Loucy (cell line): ENCODE results near the gene DRGX.

ENCODE experiments used
- H2AFZ ChIP-seq: fragments of 200-600 bp; sonication (generic); 2 replicates; pipeline ENCODE4 v1.6.0; 2016; ENCODE audit warnings: antibody characterized with exemption, mild to moderate bottlenecking, low read length, moderate library complexity
- H3F3A ChIP-seq: fragments of 200-600 bp; 2 replicates; pipeline ENCODE4 v1.6.0; 2016; ENCODE audit warnings: antibody characterized with exemption, low read depth, mild to moderate bottlenecking
- H3K27me3 ChIP-seq: fragments of 200-600 bp; sonication (generic); 2 replicates; pipeline ENCODE4 v1.6.1; 2014; ENCODE audit warnings: low read length, mild to moderate bottlenecking; ENCODE audit not compliant: insufficient read depth, poor library complexity, severe bottlenecking
- H3K36me3 ChIP-seq: fragments of 200-600 bp; sonication (generic); 2 replicates; pipeline ENCODE4 v1.6.1; 2016; ENCODE audit warnings: low read length; ENCODE audit not compliant: insufficient read depth
- H3K4me1 ChIP-seq: fragments of 200-600 bp; sonication (generic); 2 replicates; pipeline ENCODE4 v1.5.1; 2014; ENCODE audit warnings: low read length, mild to moderate bottlenecking; ENCODE audit not compliant: insufficient read depth, poor library complexity, severe bottlenecking
- H3K4me2 ChIP-seq: fragments of 200-600 bp; sonication (generic); 2 replicates; pipeline ENCODE4 v1.6.0; 2014; ENCODE audit warnings: antibody characterized with exemption, low read length, low read depth, mild to moderate bottlenecking; ENCODE audit not compliant: poor library complexity, severe bottlenecking
- H3K4me3 ChIP-seq: fragments of 200-600 bp; sonication (generic); 2 replicates; pipeline ENCODE4 v1.5.1; 2014; ENCODE audit warnings: low read length, mild to moderate bottlenecking, mixed read lengths; ENCODE audit not compliant: poor library complexity, severe bottlenecking
- H3K79me2 ChIP-seq: fragments of 200-600 bp; sonication (generic); 2 replicates; pipeline ENCODE4 v1.6.1; 2014; ENCODE audit warnings: low read length; ENCODE audit not compliant: insufficient read depth
- H3K9ac ChIP-seq: fragments of 200-600 bp; sonication (generic); 2 replicates; pipeline ENCODE4 v1.6.0; 2014; ENCODE audit warnings: mild to moderate bottlenecking, low read depth, low read length, moderate library complexity; ENCODE audit not compliant: poor library complexity, severe bottlenecking
- H3K9me2 ChIP-seq: fragments of 200-600 bp; sonication (generic); replicated peaks from 2 replicates; pipeline ENCODE4 v1.6.1; 2016; ENCODE audit warnings: low read depth, low read length, mixed read lengths
- H3K9me3 ChIP-seq: fragments of 200-600 bp; sonication (generic); 2 replicates; pipeline ENCODE4 v1.6.1; 2014; ENCODE audit warnings: mild to moderate bottlenecking, antibody characterized with exemption, low read length, low read depth; ENCODE audit not compliant: insufficient read depth
- H4K20me1 ChIP-seq: fragments of 200-600 bp; sonication (generic); 2 replicates; pipeline ENCODE4 v1.6.0; 2014; ENCODE audit warnings: antibody characterized with exemption, low read length, mild to moderate bottlenecking; ENCODE audit not compliant: insufficient read depth, poor library complexity, severe bottlenecking
- EZH2phosphoT487 ChIP-seq: fragments of 200-600 bp; IDR thresholded peaks from 2 replicates; pipeline ENCODE4 v1.6.1; 2018; ENCODE audit warnings: antibody characterized with exemption, mild to moderate bottlenecking, moderate library complexity, borderline replicate concordance
- TF ChIP-seq, protein P1 (sequence below): fragments of 200-600 bp; sonication (generic); conservative IDR thresholded peaks from 2 replicates; pipeline ENCODE4 v1.5.1; 2014; ENCODE audit warnings: mild to moderate bottlenecking, antibody characterized with exemption, low read length

Gene DRGX

DNA sequence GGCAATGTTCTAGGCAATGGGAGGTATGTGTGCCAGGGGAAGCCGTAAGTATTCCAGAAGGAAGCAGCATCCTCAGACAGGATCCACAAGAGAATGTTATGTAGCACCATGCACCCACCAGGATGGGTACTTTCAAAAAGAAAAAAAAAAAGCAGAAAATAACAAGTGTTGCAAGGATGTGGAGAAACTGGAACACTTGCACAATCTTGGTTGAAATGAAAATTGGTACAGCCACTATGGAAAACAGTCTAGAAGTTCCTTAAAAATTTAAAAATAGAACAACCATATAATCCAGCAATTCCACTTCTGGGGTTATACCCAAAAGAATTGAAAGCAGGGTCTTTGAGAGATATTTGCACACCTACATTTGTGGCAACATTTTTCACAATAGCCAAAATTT, 76.7 kb downstream of the DRGX start:
- Histone ChIP-seq H3F3A (no peaks in the 10 kb centered on the region; the same call in 1 of the 2 replicates), H3K27me3 (no peaks in the 10 kb centered on the region), H4K20me1 (no peaks in the 10 kb centered on the region), H2AFZ (no peak overlapping the region), H3K9me3 (no peaks in the 10 kb centered on the region), H3K36me3 (no peaks in the 10 kb centered on the region), H3K4me1 (peaks cover 38% of the 10 kb centered on the region), H3K79me2 (no peaks in the 10 kb centered on the region), H3K9ac (no peak overlapping the region), H3K4me2 (peak overlapping the region; percentile 39), H3K4me3 (no peak overlapping the region), H3K9me2 (no peaks in the 10 kb centered on the region)
- TF ChIP-seq EZH2phosphoT487, result no peak
- TF ChIP-seq, protein P1, sequence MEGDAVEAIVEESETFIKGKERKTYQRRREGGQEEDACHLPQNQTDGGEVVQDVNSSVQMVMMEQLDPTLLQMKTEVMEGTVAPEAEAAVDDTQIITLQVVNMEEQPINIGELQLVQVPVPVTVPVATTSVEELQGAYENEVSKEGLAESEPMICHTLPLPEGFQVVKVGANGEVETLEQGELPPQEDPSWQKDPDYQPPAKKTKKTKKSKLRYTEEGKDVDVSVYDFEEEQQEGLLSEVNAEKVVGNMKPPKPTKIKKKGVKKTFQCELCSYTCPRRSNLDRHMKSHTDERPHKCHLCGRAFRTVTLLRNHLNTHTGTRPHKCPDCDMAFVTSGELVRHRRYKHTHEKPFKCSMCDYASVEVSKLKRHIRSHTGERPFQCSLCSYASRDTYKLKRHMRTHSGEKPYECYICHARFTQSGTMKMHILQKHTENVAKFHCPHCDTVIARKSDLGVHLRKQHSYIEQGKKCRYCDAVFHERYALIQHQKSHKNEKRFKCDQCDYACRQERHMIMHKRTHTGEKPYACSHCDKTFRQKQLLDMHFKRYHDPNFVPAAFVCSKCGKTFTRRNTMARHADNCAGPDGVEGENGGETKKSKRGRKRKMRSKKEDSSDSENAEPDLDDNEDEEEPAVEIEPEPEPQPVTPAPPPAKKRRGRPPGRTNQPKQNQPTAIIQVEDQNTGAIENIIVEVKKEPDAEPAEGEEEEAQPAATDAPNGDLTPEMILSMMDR, result no peak

DNA sequence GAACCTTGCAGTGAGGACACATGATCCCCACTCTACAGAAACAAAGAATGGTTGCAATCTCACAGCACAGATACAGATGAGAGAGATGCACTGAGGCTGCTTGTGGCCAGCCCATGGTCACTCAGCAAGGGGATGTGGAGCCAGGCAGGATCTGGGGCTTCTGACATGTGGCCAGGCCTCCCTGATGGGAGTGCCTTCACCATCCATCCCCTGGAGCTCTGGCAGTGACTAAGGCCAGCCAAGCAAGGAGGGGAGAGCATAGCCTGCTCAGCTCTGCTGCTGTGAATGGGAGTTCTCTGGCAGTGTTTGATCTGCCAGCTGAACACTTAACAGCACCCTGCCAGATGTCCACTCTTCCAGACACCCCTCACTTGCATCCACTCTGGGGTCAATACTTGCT, 77.1 kb downstream of the DRGX start:
- no peaks in the 10 kb centered on the region for H3K36me3 ChIP-seq
- H3K9me3 ChIP-seq, result no peaks in the 10 kb centered on the region
- H3K4me2 ChIP-seq, result peak overlapping the region; percentile 15
- H4K20me1 ChIP-seq, result no peaks in the 10 kb centered on the region
- no peaks in the 10 kb centered on the region for H3K27me3 ChIP-seq
- H3K4me1 ChIP-seq, result peaks cover 38% of the 10 kb centered on the region
- H3K79me2 ChIP-seq, result no peaks in the 10 kb centered on the region
- peak overlapping the region; percentile 22 for H2AFZ ChIP-seq
- no peak overlapping the region for H3K4me3 ChIP-seq
- TF ChIP-seq EZH2phosphoT487, result no peak
- TF ChIP-seq, protein P1, result no peak
- H3K9me2 ChIP-seq, result no peaks in the 10 kb centered on the region
- H3F3A ChIP-seq, result no peaks in the 10 kb centered on the region; the same call in 1 of the 2 replicates
- H3K9ac ChIP-seq, result peak overlapping the region; percentile 38

GRCh38 chr10:49318028-49318427, 77.9 kb downstream of the DRGX start:
- H3K4me1 ChIP-seq, result peaks cover 38% of the 10 kb centered on the region
- H2AFZ ChIP-seq, result peak overlapping the region; percentile 22; the same call in 1 of the 2 replicates
- no peaks in the 10 kb centered on the region for H4K20me1 ChIP-seq
- peak overlapping the region; percentile 15 for H3K4me2 ChIP-seq
- no peaks in the 10 kb centered on the region for H3K79me2 ChIP-seq
- H3F3A ChIP-seq, result no peaks in the 10 kb centered on the region; the same call in 1 of the 2 replicates
- H3K27me3 ChIP-seq, result no peaks in the 10 kb centered on the region
- H3K9me3 ChIP-seq, result no peaks in the 10 kb centered on the region
- no peak for TF ChIP-seq EZH2phosphoT487
- TF ChIP-seq, protein P1, result no peak
- no peak overlapping the region for H3K4me3 ChIP-seq
- H3K36me3 ChIP-seq, result no peaks in the 10 kb centered on the region
- peak overlapping the region; percentile 38 for H3K9ac ChIP-seq
- H3K9me2 ChIP-seq, result no peaks in the 10 kb centered on the region
